D721Med (cell line): ENCODE measurements around the gene OIP5.
A peak's percentile ranks its signal among the peaks of the same experiment; 100 is the strongest.

Experiments used
- DNase-seq: peaks from one replicate; pipeline ENCODE4 v3.0.0; 2011; ENCODE audit warnings: low spot score; ENCODE audit not compliant: insufficient read length
- FAIRE-seq: peaks from 2 replicates; lab custom pipeline; 2011; peaks lifted over from hg19 to GRCh38; lab: Jason Lieb, UNC
- TF ChIP-seq, protein P1 (sequence below): IDR thresholded peaks from 2 replicates; pipeline ENCODE4 v1.5.1; 2012; ENCODE audit warnings: mild to moderate bottlenecking, control low read depth; ENCODE audit not compliant: insufficient read depth; ENCODE audit errors: missing control alignments

OIP5 gene

DNA sequence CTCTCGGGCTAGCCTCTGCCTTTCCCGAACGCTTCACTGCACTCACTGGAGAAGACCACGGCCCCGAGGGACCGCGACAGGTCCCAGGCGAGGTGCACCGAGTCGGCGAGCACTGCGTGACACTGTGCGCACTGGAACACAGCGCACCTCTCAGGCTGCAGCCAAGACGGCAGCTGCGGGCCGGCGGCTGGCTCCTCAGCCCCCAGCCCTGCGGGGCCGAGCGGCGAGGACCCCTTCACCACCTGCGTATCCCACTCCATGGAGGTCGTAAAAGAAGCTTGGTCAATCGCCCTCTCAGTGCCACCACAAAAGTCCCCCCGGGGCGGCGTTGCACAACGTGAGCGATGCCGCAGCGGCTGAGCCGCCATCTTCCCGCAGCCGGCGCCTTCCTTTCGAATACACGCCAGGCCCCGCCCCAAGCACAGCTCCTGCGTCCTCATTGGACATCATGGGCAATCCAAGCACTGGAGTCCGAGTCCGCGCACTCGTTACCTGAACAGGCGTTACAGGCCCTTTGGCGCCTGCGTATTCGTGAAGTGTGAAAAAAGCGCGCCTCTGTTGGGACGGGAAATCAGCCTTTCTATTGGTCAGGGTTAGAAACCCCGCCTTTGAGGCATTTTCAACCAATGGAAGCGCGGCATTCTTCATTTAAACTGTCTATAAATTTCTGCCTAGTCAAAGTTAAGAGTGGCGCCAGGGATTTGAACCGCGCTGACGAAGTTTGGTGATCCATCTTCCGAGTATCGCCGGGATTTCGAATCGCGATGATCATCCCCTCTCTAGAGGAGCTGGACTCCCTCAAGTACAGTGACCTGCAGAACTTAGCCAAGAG lies at the start of gene OIP5, which contains the start of gene NUSAP1:
Gene OIP5, minus strand, starts transcription at position 398 of the 832 bp plus-strand sequence. Its CDS starts 30 bp downstream, at position 368.
Gene NUSAP1, plus strand, starts transcription at position 688 of the 832 bp plus-strand sequence. Its CDS starts 77 bp downstream, at position 765.
- FAIRE-seq (no peak), DNase-seq (peak; percentile 84)
- TF ChIP-seq, protein P1, sequence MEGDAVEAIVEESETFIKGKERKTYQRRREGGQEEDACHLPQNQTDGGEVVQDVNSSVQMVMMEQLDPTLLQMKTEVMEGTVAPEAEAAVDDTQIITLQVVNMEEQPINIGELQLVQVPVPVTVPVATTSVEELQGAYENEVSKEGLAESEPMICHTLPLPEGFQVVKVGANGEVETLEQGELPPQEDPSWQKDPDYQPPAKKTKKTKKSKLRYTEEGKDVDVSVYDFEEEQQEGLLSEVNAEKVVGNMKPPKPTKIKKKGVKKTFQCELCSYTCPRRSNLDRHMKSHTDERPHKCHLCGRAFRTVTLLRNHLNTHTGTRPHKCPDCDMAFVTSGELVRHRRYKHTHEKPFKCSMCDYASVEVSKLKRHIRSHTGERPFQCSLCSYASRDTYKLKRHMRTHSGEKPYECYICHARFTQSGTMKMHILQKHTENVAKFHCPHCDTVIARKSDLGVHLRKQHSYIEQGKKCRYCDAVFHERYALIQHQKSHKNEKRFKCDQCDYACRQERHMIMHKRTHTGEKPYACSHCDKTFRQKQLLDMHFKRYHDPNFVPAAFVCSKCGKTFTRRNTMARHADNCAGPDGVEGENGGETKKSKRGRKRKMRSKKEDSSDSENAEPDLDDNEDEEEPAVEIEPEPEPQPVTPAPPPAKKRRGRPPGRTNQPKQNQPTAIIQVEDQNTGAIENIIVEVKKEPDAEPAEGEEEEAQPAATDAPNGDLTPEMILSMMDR = no peak

DNA sequence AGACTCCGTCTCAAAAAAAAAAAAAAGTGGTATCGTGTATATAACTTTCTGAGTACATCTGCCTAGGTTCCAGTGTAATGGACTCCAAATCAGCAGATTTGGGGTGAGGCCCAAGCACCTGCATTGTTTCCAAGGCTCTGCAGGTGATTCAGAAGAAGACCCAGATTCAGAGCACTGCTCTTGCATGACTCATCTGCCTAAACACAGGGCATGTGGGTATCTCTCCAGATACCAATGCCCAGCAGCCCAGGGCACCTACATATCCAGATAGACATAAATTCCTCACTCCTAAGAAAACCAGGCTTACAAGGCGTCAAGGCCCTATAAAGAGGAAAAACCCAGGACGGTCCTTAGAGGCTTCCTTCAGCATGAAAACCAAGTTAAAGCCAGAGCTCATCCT lies 45.6 kb upstream of the OIP5 start:
- no peak for DNase-seq
- no peak for FAIRE-seq
- TF ChIP-seq, protein P1 = no peak

DNA sequence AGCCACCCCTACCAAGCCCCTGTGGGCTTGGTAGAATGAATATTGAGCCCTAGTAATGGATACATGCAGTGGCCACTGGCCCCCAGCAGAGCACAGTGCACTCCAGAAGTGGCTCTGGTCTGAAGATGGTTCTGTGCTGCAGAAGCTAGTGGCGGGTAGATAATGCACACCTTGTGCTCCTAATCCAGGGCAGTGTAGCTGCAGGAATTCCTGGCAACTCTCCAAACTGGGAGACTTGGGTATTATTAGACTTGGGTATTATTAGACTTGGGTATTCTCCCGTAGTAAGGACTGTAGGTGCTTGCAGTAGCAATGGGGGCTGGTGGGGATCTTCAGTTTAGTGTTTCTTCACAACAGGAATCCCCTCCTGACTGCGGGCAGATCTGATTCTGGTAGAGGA lies 35.0 kb upstream of the OIP5 start:
- TF ChIP-seq, protein P1 = no peak
- no peak for FAIRE-seq

GRCh38 chr15:41354371-41354770 lies 22.0 kb upstream of the OIP5 start:
- TF ChIP-seq, protein P1 = no peak
- no peak for DNase-seq
- FAIRE-seq = no peak

More for the DNA sequence above, 35.0 kb upstream of the OIP5 start:
- DNase-seq = no peak

- FAIRE-seq = no peak
These were observed 17.8 kb upstream of the OIP5 start for GRCh38 chr15:41350057-41350717.

DNA sequence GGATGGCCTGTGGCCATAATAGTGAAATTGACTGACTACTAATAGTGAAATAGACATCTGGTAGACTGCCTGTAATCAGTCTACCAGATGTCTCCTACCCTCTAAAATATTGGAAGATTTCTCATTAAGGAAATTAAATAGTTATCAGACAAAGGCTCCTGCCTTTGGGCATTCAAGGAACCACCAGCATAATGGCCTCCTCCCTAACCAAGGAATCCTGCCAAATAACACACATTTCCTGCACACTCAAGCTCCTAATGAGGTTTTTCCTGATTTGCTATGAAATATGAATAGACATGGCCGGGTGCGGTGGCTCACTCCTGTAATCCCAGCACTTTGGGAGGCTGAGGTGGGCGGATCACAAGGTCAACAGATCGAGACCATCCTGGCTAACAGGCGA lies 14.8 kb upstream of the OIP5 start:
- DNase-seq (no peak), FAIRE-seq (no peak)
- TF ChIP-seq, protein P1 = no peak

More at GRCh38 chr15:41350057-41350717, 17.8 kb upstream of the OIP5 start:
- no peak for DNase-seq
- TF ChIP-seq, protein P1 = no peak
